H9 (cell line): ENCODE data around the gene UGT1A8. TPM values are rescaled to one million over a fixed set of nuclear protein-coding genes. Genes with fewer than 3 reads are reported as not detected.

Source experiments
- DNase-seq: peaks from one replicate; pipeline ENCODE4 v3.0.0-alpha.2; 2017
- H2AFZ ChIP-seq: one replicate; pipeline ENCODE4 v1.6.1; 2013; ENCODE audit warnings: mild to moderate bottlenecking, low read length, control low read depth, moderate library complexity
- H2AK5ac ChIP-seq: 2 replicates; pipeline ENCODE4 v1.6.1; 2013; ENCODE audit warnings: low read length, control low read depth, mixed read lengths; ENCODE audit not compliant: insufficient read length
- H2BK120ac ChIP-seq: one replicate; pipeline ENCODE4 v1.6.1; 2013; ENCODE audit warnings: low read depth, mild to moderate bottlenecking, low read length, control low read depth, inconsistent platforms; ENCODE audit not compliant: poor library complexity, severe bottlenecking
- H2BK12ac ChIP-seq: 2 replicates; pipeline ENCODE4 v1.6.1; 2013; ENCODE audit warnings: low read length, control low read depth, mixed read lengths, low read depth; ENCODE audit not compliant: insufficient read length
- H2BK15ac ChIP-seq: 2 replicates; pipeline ENCODE4 v1.6.1; 2013; ENCODE audit warnings: low read depth, low read length, control low read depth
- H2BK20ac ChIP-seq: one replicate; pipeline ENCODE4 v1.6.1; 2013; ENCODE audit warnings: low read depth, mild to moderate bottlenecking, low read length, control low read depth, inconsistent platforms; ENCODE audit not compliant: poor library complexity, severe bottlenecking
- H2BK5ac ChIP-seq: 2 replicates; pipeline ENCODE4 v1.6.1; 2013; ENCODE audit warnings: low read length, control low read depth, mixed read lengths; ENCODE audit not compliant: insufficient read length
- H3K14ac ChIP-seq: 2 replicates; pipeline ENCODE4 v1.6.1; 2013; ENCODE audit warnings: low read length, control low read depth; ENCODE audit not compliant: insufficient read depth
- H3K18ac ChIP-seq: 2 replicates; pipeline ENCODE4 v1.6.1; 2013; ENCODE audit warnings: low read depth, mild to moderate bottlenecking, mixed read lengths, low read length, control low read depth; ENCODE audit not compliant: insufficient read length
- H3K23ac ChIP-seq: 2 replicates; pipeline ENCODE4 v1.6.1; 2013; ENCODE audit warnings: low read length, control low read depth, mixed read lengths, low read depth; ENCODE audit not compliant: insufficient read length
- H3K23me2 ChIP-seq: 2 replicates; pipeline ENCODE4 v1.6.1; 2013; ENCODE audit warnings: low read depth, mild to moderate bottlenecking, mixed read lengths, low read length, control low read depth; ENCODE audit not compliant: insufficient read length, poor library complexity, severe bottlenecking
- H3K27ac ChIP-seq: 2 replicates; pipeline ENCODE4 v1.5.1; 2013; ENCODE audit warnings: low read length, control low read depth, mixed read lengths, low read depth; ENCODE audit not compliant: insufficient read length
- H3K27me3 ChIP-seq: 2 replicates; pipeline ENCODE4 v1.6.1; 2013; ENCODE audit warnings: low read length, control low read depth, inconsistent platforms; ENCODE audit not compliant: insufficient read depth
- H3K4ac ChIP-seq: 2 replicates; pipeline ENCODE4 v1.6.1; 2013; ENCODE audit warnings: low read depth, mild to moderate bottlenecking, control low read depth, inconsistent platforms, low read length, moderate library complexity
- H3K4me1 ChIP-seq: 2 replicates; pipeline ENCODE4 v1.6.1; 2013; ENCODE audit warnings: low read length, control low read depth, inconsistent platforms; ENCODE audit not compliant: insufficient read depth
- H3K4me2 ChIP-seq: 2 replicates; pipeline ENCODE4 v1.6.1; 2013; ENCODE audit warnings: low read length, control low read depth, mixed read lengths; ENCODE audit not compliant: insufficient read length, insufficient read depth
- H3K56ac ChIP-seq: 2 replicates; pipeline ENCODE4 v1.6.1; 2013; ENCODE audit warnings: low read depth, mild to moderate bottlenecking, mixed read lengths, low read length, control low read depth; ENCODE audit not compliant: insufficient read length
- H3K79me1 ChIP-seq: 2 replicates; pipeline ENCODE4 v1.6.1; 2013; ENCODE audit warnings: low read depth, mild to moderate bottlenecking, moderate library complexity, low read length, control low read depth, inconsistent platforms; ENCODE audit not compliant: insufficient read depth, poor library complexity, severe bottlenecking
- H3K79me2 ChIP-seq: 2 replicates; pipeline ENCODE4 v1.6.1; 2013; ENCODE audit warnings: low read length, control low read depth, inconsistent platforms; ENCODE audit not compliant: insufficient read depth
- H3K9ac ChIP-seq: 2 replicates; pipeline ENCODE4 v1.6.1; 2013; ENCODE audit warnings: low read length, control low read depth, mixed read lengths; ENCODE audit not compliant: insufficient read length; ENCODE audit errors: extremely low read depth
- H3K9me3 ChIP-seq: one replicate; pipeline ENCODE4 v1.6.1; 2013; ENCODE audit warnings: low read depth, low read length, inconsistent platforms; ENCODE audit not compliant: control insufficient read depth
- H3T11ph ChIP-seq: one replicate; pipeline ENCODE4 v1.6.1; 2013; ENCODE audit warnings: mild to moderate bottlenecking, low read length, control low read depth, inconsistent platforms
- H4K20me1 ChIP-seq: one replicate; pipeline ENCODE4 v1.6.1; 2013; ENCODE audit not compliant: control insufficient read depth, insufficient read length, insufficient read depth
- H4K5ac ChIP-seq: 2 replicates; pipeline ENCODE4 v1.6.1; 2013; ENCODE audit warnings: low read depth, mild to moderate bottlenecking, mixed read lengths, low read length, control low read depth; ENCODE audit not compliant: insufficient read length
- H4K8ac ChIP-seq: replicated peaks from 2 replicates; pipeline ENCODE4 v1.6.1; 2013; ENCODE audit warnings: low read length, control low read depth, mixed read lengths, low read depth; ENCODE audit not compliant: insufficient read length
- H4K91ac ChIP-seq: 2 replicates; pipeline ENCODE4 v1.6.1; 2013; ENCODE audit warnings: low read depth, mild to moderate bottlenecking, moderate library complexity, mixed read lengths, low read length, control low read depth; ENCODE audit not compliant: insufficient read length
- H3K27ac Mint-ChIP-seq, 3 experiments: 2 replicates in 2 of 3; 3 replicates in 1 of 3; pipeline ENCODE4 v1.8.0; 2020 to 2021; ENCODE audit warnings: mixed read lengths in 3 of 3, mild to moderate bottlenecking in 1 of 3, moderate library complexity in 1 of 3
- H3K27me3 Mint-ChIP-seq: 2 replicates; pipeline ENCODE4 v1.8.0; 2021; ENCODE audit warnings: low read depth, mild to moderate bottlenecking, moderate library complexity, mixed read lengths
- H3K36me3 Mint-ChIP-seq, 3 experiments: 2 replicates in 2 of 3; 3 replicates in 1 of 3; pipeline ENCODE4 v1.8.0; 2020 to 2021; ENCODE audit warnings: low read depth in 3 of 3, mixed read lengths in 3 of 3; ENCODE audit not compliant: insufficient read depth in 1 of 3
- H3K4me1 Mint-ChIP-seq, 2 experiments: 2 replicates each; pipeline ENCODE4 v1.8.0; 2020; ENCODE audit warnings: mixed read lengths in 2 of 2
- H3K4me3 Mint-ChIP-seq, 2 experiments: 2 replicates in 1 of 2; 3 replicates in 1 of 2; pipeline ENCODE4 v1.8.0; 2020 to 2021; ENCODE audit warnings: mild to moderate bottlenecking in 2 of 2, mixed read lengths in 2 of 2, moderate library complexity in 1 of 2
- H3K9me3 Mint-ChIP-seq, 2 experiments: 2 replicates in 1 of 2; 3 replicates in 1 of 2; pipeline ENCODE4 v1.8.0; 2020; ENCODE audit warnings: mild to moderate bottlenecking in 2 of 2, mixed read lengths in 2 of 2, moderate library complexity in 1 of 2
- WGBS: extraction: QIAGEN DNeasy Blood & Tissue Kit; methylation state at CpG from one replicate; pipeline ENCODE4 v1.1.7; 2013; ENCODE audit warnings: missing lambda C conversion rate, low lambda C conversion rate, mixed read lengths; ENCODE audit not compliant: insufficient read length; ENCODE audit errors: extremely low coverage; 5-methylcytosine and 5-hydroxymethylcytosine counted together
- total RNA-seq: library from RNA; stranded (reverse); gene quantifications from 2 replicates; pipeline ENCODE4 v1.2.1, GENCODE V29; 2021
- TF ChIP-seq, protein P1 (sequence below): fragments of 200-600 bp; sonication (generic); conservative IDR thresholded peaks from 3 replicates; pipeline ENCODE4 v1.8.0; 2021; ENCODE audit warnings: antibody characterized with exemption, mild to moderate bottlenecking

Gene UGT1A8
- total RNA-seq, 1 experiment from 2014 or later = not detected

DNA sequence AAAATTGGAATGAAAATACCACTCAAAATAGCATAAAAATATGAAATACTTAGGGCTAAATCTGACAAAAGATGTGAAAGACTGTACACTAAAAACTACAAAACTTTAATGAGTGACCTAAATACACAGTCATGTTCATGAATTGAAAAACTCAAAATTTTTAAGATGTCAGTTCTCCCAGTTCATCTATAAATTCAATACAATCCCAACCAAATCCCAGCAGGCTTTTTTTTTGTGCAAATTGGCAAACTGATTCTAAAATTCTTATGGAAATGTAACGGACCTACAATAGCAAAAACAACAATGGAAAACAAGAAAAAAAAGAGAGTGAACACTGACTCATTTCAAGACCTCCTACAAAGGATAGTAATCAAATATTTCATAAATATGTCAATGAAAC, 46.4 kb upstream of the UGT1A8 start:
- no peak overlapping the region for H3T11ph ChIP-seq
- peaks cover 4% of the 10 kb centered on the region for H3K23me2 ChIP-seq
- H3K14ac ChIP-seq = no peak overlapping the region

More for the DNA sequence above, 46.4 kb upstream of the UGT1A8 start:
- H2BK12ac ChIP-seq = no peak overlapping the region
- H3K56ac ChIP-seq = no peak overlapping the region
- no peaks in the 10 kb centered on the region for H3K79me1 ChIP-seq
- Mint-ChIP-seq H3K27me3 (peaks cover 6% of the 10 kb centered on the region), H3K36me3 (peaks cover 0 to 2% (median 0%) of the 10 kb centered on the region in 3 experiments; a peak in 2 of 7 replicates), H3K4me1 (peaks cover 4% of the 10 kb centered on the region in 2 experiments; a peak in 2 of 4 replicates), H3K27ac (no peak overlapping the region), H3K4me3 (no peak overlapping the region), H3K9me3 (peaks cover 8 to 9% of the 10 kb centered on the region in 2 experiments; a peak in 4 of 5 replicates)
- TF ChIP-seq, protein P1, sequence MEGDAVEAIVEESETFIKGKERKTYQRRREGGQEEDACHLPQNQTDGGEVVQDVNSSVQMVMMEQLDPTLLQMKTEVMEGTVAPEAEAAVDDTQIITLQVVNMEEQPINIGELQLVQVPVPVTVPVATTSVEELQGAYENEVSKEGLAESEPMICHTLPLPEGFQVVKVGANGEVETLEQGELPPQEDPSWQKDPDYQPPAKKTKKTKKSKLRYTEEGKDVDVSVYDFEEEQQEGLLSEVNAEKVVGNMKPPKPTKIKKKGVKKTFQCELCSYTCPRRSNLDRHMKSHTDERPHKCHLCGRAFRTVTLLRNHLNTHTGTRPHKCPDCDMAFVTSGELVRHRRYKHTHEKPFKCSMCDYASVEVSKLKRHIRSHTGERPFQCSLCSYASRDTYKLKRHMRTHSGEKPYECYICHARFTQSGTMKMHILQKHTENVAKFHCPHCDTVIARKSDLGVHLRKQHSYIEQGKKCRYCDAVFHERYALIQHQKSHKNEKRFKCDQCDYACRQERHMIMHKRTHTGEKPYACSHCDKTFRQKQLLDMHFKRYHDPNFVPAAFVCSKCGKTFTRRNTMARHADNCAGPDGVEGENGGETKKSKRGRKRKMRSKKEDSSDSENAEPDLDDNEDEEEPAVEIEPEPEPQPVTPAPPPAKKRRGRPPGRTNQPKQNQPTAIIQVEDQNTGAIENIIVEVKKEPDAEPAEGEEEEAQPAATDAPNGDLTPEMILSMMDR = no peak
- no peaks in the 10 kb centered on the region for H3K9me3 ChIP-seq
- no peak overlapping the region for H4K8ac ChIP-seq
- no CpG with 5 or more reads among the region's 1 CpG for WGBS
- no peak overlapping the region for H3K4ac ChIP-seq
- H4K5ac ChIP-seq = no peak overlapping the region
- no peak overlapping the region for H2BK15ac ChIP-seq
- no peak overlapping the region for H3K9ac ChIP-seq
- H4K20me1 ChIP-seq = no peaks in the 10 kb centered on the region
- no peak overlapping the region for H4K91ac ChIP-seq
- H2BK20ac ChIP-seq = no peak overlapping the region
- H2AFZ ChIP-seq = no peak overlapping the region
- H2AK5ac ChIP-seq = no peak overlapping the region
- H3K4me2 ChIP-seq = no peak overlapping the region
- H3K4me1 ChIP-seq = no peaks in the 10 kb centered on the region
- DNase-seq = no peak
- H3K23ac ChIP-seq = no peak overlapping the region
- no peak overlapping the region for H2BK120ac ChIP-seq
- H3K27ac ChIP-seq = no peak overlapping the region
- no peaks in the 10 kb centered on the region for H3K27me3 ChIP-seq
- H3K79me2 ChIP-seq = no peaks in the 10 kb centered on the region
- no peak overlapping the region for H3K18ac ChIP-seq
- no peak overlapping the region for H2BK5ac ChIP-seq
